GM18951 (cell line): ENCODE measurements around the gene HCK.

Source experiments
- POLR2A ChIP-seq: IDR thresholded peaks from 4 replicates; pipeline ENCODE4 v1.6.1; 2011; ENCODE audit warnings: mild to moderate bottlenecking; ENCODE audit not compliant: insufficient read length, insufficient read depth; ENCODE audit errors: extremely low read depth
- in situ Hi-C: fragments of 300-500 bp; cut with MboI; formaldehyde crosslinking; loops from one replicate; pipeline ENCODE4 v1.12.0; 2022; ENCODE audit warnings: low sequenced_read_pairs, mixed read lengths, inconsistent platforms; ENCODE audit not compliant: unreplicated experiment

Gene HCK

DNA sequence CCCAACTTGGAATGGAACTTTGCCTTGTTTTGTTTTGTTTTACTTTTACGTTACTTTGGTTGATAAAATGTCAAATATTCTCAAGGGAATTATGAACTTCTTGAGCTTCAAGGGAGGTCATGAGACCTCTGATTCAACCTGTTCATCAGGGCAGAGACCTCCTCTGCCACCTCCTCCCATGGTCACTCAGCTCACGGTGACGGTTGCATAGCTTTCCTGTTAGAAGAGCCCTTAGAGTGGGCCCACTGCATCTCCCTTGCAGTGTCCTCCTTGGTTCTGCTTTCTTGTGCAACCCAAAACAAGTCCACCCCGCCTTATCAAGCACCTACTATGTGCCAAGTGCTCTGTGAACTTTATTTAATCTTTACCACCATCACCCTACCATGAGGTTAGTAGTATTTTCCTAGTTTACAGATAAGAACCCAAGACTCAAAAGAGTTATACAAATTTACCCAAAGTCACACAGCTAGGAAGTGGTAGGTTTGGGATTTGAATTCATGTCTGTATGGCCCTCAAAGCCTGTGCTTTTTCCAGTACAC is 72.9 kb downstream of the HCK start:
- TF ChIP-seq POLR2A: no peak
- in situ Hi-C loops: no loop called here

GRCh38 chr20:32125506-32125905 is 73.5 kb downstream of the HCK start:
- TF ChIP-seq POLR2A: no peak
- in situ Hi-C loops: no loop called here

DNA sequence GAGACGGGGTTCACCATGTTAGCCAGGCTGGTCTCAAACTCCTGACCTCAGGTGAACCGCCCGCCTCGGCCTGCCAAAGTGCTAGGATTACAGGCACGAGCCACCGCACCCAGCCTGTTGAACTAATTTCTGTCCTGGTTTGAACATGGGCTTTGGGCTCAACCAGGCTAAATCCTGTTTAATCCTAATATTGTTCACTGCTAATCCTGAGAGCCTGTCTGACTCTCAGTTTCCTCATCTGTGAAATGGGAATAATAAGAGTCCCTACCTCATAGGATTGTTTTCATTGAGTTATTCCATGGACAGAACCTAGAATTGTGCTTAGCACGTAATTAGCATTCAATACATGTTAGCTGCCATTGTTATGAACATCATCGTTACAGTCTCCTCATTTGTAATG is 74.9 kb downstream of the HCK start:
- TF ChIP-seq POLR2A: no peak
- in situ Hi-C loops: no loop called here

GRCh38 chr20:32127347-32127746 is 75.3 kb downstream of the HCK start:
- no peak for TF ChIP-seq POLR2A
- in situ Hi-C loops: no loop called here

DNA sequence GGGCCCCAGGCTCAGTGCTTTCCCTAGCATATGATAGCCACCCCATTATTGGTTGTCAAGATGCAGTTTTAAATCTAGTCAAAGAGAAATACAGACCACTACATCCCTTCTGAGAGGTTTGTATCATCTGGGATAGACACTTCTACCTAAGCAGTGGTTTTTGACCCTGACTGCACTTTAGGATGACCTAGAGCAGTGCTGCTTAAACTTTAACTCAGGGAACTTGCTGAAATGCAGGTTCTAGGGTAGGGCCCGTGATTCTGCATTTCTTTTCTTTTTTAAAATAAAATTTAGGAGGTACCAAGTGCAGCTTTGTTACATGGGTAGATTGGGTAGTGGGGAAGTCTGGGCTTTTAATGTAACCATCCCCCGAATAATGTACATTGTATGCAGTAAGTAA is 76.1 kb downstream of the HCK start:
- TF ChIP-seq POLR2A: no peak
- in situ Hi-C loops: no loop called here

DNA sequence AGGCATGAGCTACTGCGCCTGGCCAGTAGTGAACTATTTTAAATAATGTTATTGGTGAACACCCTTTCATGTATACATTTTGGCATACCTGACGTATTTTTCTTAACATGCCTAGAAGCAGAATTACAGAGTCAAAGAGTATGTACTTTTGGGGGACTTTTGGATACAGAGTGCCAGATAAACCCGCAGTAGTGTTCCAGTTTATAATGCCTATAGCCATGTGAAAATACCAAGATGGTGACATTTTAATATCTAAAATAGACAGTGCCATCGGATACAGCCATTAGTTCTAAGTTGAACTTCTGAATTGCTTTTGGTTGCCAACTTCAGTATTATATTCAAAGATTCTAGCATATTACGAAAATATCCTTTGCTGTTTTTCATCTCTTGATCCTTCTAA is 77.8 kb downstream of the HCK start:
- in situ Hi-C loops: no loop called here
- no peak for TF ChIP-seq POLR2A

DNA sequence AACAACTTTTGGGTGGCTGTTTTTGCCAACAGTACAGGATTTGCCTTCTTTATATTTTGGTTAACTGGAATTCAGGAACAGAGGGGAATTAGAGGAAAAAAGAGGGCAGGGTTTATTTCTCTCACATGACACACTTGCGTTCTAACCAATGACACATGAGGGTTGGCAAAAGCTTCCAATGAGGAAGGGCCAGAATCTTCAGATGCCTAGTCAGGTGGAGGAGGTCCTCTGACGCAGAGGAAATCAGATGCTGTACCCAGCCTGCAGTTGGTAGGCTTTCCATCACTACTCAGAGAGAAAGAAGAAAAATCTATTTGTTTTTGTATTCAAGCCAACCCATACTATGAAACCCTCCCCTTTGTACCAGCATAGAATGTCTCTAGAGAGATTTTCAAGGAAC is 78.3 kb downstream of the HCK start:
- TF ChIP-seq POLR2A: no peak
- in situ Hi-C loops: no loop called here

DNA sequence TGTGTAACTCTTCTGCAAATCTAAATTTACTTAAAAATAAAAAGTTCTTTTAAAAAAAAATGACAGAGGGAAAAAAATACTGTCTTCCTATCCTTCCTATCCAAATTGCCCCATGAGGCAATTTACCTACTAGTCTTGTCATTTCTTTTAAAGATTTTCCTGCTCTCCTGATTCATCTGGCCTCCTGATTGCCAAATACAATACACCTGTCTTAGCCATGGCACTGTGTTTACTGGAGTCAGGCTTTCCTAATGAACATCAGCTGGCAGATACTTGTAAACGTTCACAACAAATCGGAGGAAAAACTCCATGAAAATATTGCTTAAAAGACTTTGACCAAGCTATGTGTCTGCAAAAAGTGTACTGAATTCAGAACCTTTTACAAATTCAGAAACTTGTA is 78.9 kb downstream of the HCK start:
- in situ Hi-C loops: no loop called here

DNA sequence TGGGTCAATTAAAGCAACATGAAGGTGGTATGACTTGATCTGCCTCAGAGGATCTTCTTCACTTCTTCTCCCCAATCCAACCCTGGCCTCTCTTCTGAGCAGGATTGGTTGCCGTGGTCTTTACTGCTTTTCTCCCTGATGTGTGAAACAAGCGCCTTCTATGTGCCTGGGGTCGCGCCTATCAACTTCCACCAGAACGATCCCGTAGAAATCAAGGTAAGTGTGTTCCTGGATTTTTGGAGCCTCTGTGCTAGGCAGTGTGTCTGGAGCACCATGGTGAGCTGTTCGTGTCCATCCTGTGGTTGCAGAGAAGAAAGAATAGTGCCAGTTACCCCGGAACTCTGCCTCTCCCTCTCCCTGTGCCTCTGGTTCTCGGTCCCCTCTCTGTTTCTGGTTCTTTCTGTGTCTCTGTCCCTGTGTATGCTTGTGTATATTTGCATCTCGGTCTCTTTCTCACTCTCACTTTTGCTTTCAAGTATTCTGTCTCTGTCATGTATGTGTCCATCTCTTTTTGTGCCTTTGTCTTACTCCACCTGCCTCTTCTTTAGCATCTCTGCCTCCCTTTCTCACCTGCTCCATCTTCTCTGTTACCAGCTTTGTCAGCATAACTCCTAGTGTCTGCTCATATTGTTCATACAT is 81.0 kb downstream of the HCK start:
- in situ Hi-C loops: no loop called here
- TF ChIP-seq POLR2A: no peak

More for the DNA sequence above, 78.9 kb downstream of the HCK start:
- no peak for TF ChIP-seq POLR2A

- in situ Hi-C loops: no loop called here
- no peak for TF ChIP-seq POLR2A
These were observed 82.0 kb downstream of the HCK start for GRCh38 chr20:32134026-32134425.

DNA sequence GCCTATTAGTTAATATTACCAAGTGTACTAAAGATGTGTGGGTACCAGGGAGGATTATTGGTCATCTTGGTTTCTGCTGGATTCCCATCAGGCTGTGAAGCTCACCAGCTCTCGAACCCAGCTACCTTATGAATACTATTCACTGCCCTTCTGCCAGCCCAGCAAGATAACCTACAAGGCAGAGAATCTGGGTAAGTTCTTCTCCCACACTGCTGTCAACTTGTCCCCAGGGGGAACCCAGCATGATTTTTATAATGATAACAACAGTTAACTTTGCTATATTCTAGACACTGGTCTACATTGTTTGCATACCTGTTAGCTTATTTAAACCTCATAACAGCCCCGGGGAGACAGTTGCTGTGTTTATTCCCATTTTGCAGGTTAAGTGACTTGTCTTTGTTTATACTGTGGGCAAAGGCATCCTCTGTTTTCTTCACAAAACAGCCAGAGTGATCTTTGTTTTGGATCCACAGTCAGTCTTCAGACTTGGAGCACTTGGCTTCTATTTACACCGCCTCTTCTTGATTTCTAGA is 84.0 kb downstream of the HCK start:
- in situ Hi-C loops: no loop called here
- TF ChIP-seq POLR2A: no peak

DNA sequence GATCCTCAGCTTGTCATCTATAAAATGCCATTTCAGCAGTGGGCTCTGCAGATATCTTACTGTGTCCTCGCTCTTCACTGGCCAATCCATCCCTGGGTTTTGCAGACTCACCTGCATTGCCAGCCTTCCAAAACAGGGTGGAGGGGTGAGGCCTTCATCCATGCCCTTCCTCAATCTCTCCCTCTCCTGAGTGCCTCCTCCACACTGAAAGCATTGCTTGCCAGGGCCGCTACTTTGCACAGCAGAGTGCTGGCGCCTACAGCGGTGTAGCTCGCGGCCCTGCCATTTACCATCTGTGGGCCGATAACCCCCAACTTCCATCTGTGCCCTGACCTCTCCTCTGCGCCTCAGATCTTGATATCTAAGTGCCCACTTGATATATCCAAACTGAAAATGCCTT is 86.9 kb downstream of the HCK start:
- in situ Hi-C loops: no loop called here
- TF ChIP-seq POLR2A: no peak

GRCh38 chr20:32139947-32140346 is 87.9 kb downstream of the HCK start:
- in situ Hi-C loops: no loop called here
- TF ChIP-seq POLR2A: no peak

GRCh38 chr20:32140603-32141002 is 88.6 kb downstream of the HCK start:
- no peak for TF ChIP-seq POLR2A
- in situ Hi-C loops: no loop called here
